ENCODE data around the gene SEPSECS.

- TF ChIP-seq, protein P1, sequence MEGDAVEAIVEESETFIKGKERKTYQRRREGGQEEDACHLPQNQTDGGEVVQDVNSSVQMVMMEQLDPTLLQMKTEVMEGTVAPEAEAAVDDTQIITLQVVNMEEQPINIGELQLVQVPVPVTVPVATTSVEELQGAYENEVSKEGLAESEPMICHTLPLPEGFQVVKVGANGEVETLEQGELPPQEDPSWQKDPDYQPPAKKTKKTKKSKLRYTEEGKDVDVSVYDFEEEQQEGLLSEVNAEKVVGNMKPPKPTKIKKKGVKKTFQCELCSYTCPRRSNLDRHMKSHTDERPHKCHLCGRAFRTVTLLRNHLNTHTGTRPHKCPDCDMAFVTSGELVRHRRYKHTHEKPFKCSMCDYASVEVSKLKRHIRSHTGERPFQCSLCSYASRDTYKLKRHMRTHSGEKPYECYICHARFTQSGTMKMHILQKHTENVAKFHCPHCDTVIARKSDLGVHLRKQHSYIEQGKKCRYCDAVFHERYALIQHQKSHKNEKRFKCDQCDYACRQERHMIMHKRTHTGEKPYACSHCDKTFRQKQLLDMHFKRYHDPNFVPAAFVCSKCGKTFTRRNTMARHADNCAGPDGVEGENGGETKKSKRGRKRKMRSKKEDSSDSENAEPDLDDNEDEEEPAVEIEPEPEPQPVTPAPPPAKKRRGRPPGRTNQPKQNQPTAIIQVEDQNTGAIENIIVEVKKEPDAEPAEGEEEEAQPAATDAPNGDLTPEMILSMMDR (IDR thresholded peaks at IDR 0.05), result no peak
- no peak for TF ChIP-seq POLR2AphosphoS5 (IDR thresholded peaks at IDR 0.05)
- no peak for TF ChIP-seq POLR2A (IDR thresholded peaks at IDR 0.05)
- TF ChIP-seq EP300 (IDR thresholded peaks at IDR 0.05), result no peak
Observed at GRCh38 chr4:25088093-25088952, 71.9 kb downstream of the SEPSECS start.
